ENCODE data around the gene ARHGAP42.

Gene ARHGAP42

GRCh38 chr11:101014600-101015285, 327.7 kb downstream of the ARHGAP42 start:
- H3K27ac ChIP-seq, result no peak overlapping the region
- TF ChIP-seq, protein P1, sequence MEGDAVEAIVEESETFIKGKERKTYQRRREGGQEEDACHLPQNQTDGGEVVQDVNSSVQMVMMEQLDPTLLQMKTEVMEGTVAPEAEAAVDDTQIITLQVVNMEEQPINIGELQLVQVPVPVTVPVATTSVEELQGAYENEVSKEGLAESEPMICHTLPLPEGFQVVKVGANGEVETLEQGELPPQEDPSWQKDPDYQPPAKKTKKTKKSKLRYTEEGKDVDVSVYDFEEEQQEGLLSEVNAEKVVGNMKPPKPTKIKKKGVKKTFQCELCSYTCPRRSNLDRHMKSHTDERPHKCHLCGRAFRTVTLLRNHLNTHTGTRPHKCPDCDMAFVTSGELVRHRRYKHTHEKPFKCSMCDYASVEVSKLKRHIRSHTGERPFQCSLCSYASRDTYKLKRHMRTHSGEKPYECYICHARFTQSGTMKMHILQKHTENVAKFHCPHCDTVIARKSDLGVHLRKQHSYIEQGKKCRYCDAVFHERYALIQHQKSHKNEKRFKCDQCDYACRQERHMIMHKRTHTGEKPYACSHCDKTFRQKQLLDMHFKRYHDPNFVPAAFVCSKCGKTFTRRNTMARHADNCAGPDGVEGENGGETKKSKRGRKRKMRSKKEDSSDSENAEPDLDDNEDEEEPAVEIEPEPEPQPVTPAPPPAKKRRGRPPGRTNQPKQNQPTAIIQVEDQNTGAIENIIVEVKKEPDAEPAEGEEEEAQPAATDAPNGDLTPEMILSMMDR (IDR thresholded peaks at IDR 0.05; ENCODE audit: low read depth, low read length), result no peak
- peaks cover 4% of the 10 kb centered on the region for H3K9me3 ChIP-seq (ENCODE audit: severe bottlenecking)
- no peak for DNase-seq
- no peaks in the 10 kb centered on the region for H3K36me3 ChIP-seq
- no peak overlapping the region for H3K4me3 ChIP-seq (ENCODE audit: low read depth, low read length)
- no peaks in the 10 kb centered on the region for H3K27me3 ChIP-seq (ENCODE audit: insufficient read depth, low read depth, severe bottlenecking)

- Histone ChIP-seq H3K36me3 (no peaks in the 10 kb centered on the region), H3K9me3 (ENCODE audit: severe bottlenecking) (no peaks in the 10 kb centered on the region), H3K4me3 (ENCODE audit: low read depth, low read length) (no peak overlapping the region), H3K27ac (no peak overlapping the region), H3K27me3 (ENCODE audit: insufficient read depth, low read depth, severe bottlenecking) (no peaks in the 10 kb centered on the region)
- TF ChIP-seq, protein P1 (IDR thresholded peaks at IDR 0.05; ENCODE audit: low read depth, low read length), result no peak
- DNase-seq, result no peak
Measured at GRCh38 chr11:101019870-101020269, 332.8 kb downstream of the ARHGAP42 start.

GRCh38 chr11:101022256-101022655, 335.2 kb downstream of the ARHGAP42 start:
- H3K4me3 ChIP-seq (ENCODE audit: low read depth, low read length), result no peak overlapping the region
- H3K27me3 ChIP-seq (ENCODE audit: insufficient read depth, low read depth, severe bottlenecking), result no peaks in the 10 kb centered on the region
- no peak overlapping the region for H3K27ac ChIP-seq
- TF ChIP-seq, protein P1 (IDR thresholded peaks at IDR 0.05; ENCODE audit: low read depth, low read length), result no peak
- DNase-seq, result no peak
- H3K9me3 ChIP-seq (ENCODE audit: severe bottlenecking), result no peaks in the 10 kb centered on the region
- no peaks in the 10 kb centered on the region for H3K36me3 ChIP-seq

DNA sequence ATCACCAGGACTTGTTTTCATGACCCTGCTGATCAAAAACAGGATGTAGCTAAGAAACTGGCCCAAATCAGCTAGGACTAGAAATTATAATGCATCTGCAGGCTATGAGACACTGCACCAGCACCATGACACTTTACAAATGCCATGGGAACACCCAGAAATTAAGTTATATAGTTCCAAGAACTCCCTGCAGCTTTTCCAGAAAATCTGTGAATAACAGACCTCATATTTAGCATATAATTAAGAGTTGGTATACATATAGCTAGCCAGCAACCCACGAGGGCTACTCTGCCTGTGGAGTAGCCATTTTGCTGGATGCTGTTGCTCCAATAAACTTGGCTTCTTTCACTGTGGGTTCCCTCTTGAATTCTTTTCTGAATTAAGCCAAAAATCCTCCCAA, 341.6 kb downstream of the ARHGAP42 start:
- TF ChIP-seq, protein P1 (IDR thresholded peaks at IDR 0.05; ENCODE audit: low read depth, low read length), result no peak
- H3K9me3 ChIP-seq (ENCODE audit: severe bottlenecking), result no peaks in the 10 kb centered on the region
- H3K4me3 ChIP-seq (ENCODE audit: low read depth, low read length), result no peak overlapping the region
- DNase-seq, result no peak
- H3K36me3 ChIP-seq, result no peaks in the 10 kb centered on the region
- no peaks in the 10 kb centered on the region for H3K27me3 ChIP-seq (ENCODE audit: insufficient read depth, low read depth, severe bottlenecking)
- H3K27ac ChIP-seq, result no peak overlapping the region

GRCh38 chr11:101030015-101030414, 342.9 kb downstream of the ARHGAP42 start:
- H3K27me3 ChIP-seq (ENCODE audit: insufficient read depth, low read depth, severe bottlenecking), result no peaks in the 10 kb centered on the region
- TF ChIP-seq, protein P1 (IDR thresholded peaks at IDR 0.05; ENCODE audit: low read depth, low read length), result no peak
- H3K36me3 ChIP-seq, result no peaks in the 10 kb centered on the region
- no peak overlapping the region for H3K27ac ChIP-seq
- no peak overlapping the region for H3K4me3 ChIP-seq (ENCODE audit: low read depth, low read length)
- no peak for DNase-seq
- H3K9me3 ChIP-seq (ENCODE audit: severe bottlenecking), result no peaks in the 10 kb centered on the region

DNA sequence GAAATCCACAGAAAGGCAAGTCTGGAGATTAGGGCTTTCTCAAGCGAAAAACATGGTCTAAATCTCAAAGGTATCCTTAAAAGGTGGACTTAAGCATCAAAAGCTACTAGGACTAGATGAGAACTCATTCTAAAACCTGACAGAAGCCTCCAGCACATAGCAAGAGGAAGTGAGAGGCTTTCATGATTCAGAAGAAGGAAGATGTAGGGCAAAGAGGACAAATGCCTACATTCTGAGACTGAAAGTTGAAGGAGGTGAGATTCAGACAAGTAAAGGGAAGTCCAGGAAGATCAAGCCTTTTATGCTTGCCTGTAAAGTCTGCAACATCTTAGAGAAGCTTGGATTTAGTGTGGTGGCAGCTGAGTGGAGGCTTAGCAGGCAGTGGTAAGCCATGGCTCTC, 343.6 kb downstream of the ARHGAP42 start:
- peak; percentile 9 for DNase-seq
- Histone ChIP-seq H3K9me3 (ENCODE audit: severe bottlenecking) (no peaks in the 10 kb centered on the region), H3K36me3 (no peaks in the 10 kb centered on the region), H3K27ac (no peak overlapping the region), H3K4me3 (ENCODE audit: low read depth, low read length) (no peak overlapping the region), H3K27me3 (ENCODE audit: insufficient read depth, low read depth, severe bottlenecking) (no peaks in the 10 kb centered on the region)
- TF ChIP-seq, protein P1 (IDR thresholded peaks at IDR 0.05; ENCODE audit: low read depth, low read length), result no peak
